ENCODE results near the gene RBMS3. TPM values are rescaled to one million over a fixed set of nuclear protein-coding genes. Genes with fewer than 3 reads are reported as not detected.

Gene RBMS3
- total and polyA plus RNA-seq, 2 experiments from 2014 or later = 3.2 to 7.4 TPM

- TF ChIP-seq, protein P1, sequence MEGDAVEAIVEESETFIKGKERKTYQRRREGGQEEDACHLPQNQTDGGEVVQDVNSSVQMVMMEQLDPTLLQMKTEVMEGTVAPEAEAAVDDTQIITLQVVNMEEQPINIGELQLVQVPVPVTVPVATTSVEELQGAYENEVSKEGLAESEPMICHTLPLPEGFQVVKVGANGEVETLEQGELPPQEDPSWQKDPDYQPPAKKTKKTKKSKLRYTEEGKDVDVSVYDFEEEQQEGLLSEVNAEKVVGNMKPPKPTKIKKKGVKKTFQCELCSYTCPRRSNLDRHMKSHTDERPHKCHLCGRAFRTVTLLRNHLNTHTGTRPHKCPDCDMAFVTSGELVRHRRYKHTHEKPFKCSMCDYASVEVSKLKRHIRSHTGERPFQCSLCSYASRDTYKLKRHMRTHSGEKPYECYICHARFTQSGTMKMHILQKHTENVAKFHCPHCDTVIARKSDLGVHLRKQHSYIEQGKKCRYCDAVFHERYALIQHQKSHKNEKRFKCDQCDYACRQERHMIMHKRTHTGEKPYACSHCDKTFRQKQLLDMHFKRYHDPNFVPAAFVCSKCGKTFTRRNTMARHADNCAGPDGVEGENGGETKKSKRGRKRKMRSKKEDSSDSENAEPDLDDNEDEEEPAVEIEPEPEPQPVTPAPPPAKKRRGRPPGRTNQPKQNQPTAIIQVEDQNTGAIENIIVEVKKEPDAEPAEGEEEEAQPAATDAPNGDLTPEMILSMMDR (conservative IDR thresholded peaks at IDR 0.05; ENCODE audit: low read depth in 2 of 2) = no peak
- no peak for TF ChIP-seq EZH2 (IDR thresholded peaks at IDR 0.05; ENCODE audit: low read depth, unreplicated experiment)
- no peak for TF ChIP-seq JUNB (IDR thresholded peaks at IDR 0.05; ENCODE audit: unreplicated experiment)
- no peak for TF ChIP-seq EZH2phosphoT487 (IDR thresholded peaks at IDR 0.05; ENCODE audit: unreplicated experiment)
- TF ChIP-seq REST (IDR thresholded peaks at IDR 0.05; ENCODE audit: unreplicated experiment) = no peak
- no peak for TF ChIP-seq STAT1 (IDR thresholded peaks at IDR 0.05; ENCODE audit: unreplicated experiment)
- TF ChIP-seq, protein P2, sequence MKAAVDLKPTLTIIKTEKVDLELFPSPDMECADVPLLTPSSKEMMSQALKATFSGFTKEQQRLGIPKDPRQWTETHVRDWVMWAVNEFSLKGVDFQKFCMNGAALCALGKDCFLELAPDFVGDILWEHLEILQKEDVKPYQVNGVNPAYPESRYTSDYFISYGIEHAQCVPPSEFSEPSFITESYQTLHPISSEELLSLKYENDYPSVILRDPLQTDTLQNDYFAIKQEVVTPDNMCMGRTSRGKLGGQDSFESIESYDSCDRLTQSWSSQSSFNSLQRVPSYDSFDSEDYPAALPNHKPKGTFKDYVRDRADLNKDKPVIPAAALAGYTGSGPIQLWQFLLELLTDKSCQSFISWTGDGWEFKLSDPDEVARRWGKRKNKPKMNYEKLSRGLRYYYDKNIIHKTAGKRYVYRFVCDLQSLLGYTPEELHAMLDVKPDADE (IDR thresholded peaks at IDR 0.05) = no peak
- no peak for TF ChIP-seq ZNF331 (CRISPR knock-in tag; IDR thresholded peaks at IDR 0.05; ENCODE audit: low read depth)
- TF ChIP-seq NANOG (IDR thresholded peaks at IDR 0.05; ENCODE audit: borderline replicate concordance) = no peak
These were observed 726.8 kb downstream of the RBMS3 start (continued) for GRCh38 chr3:30007668-30008067.

DNA sequence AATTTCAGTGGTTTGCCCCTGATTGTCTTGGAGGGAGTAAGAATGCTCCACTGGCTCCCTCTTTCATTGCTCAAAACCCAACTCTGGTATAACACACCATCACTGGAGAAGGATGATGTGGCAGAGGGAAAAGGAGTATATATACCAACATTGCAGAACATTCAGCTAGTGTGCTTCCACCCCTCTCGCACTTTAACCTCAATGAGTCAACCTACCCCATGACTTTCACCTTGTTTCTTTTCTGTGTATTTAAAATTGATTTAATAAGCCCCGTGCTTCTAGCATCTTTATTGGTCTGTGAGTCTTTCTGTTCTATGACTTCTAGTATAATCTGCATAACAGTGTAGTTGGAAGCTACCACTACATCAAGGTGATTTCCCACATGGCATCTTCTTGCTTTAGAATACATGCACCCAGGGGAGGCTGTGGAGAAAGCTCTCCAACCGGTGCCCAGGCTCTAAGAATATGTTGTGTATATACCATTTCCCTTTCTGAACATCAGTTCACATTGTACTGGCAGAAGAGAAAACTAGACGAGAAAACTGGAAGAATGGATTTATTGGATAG, 730.4 kb downstream of the RBMS3 start:
- Histone ChIP-seq H3K27me3 (ENCODE audit: insufficient read depth) (no peaks in the 10 kb centered on the region), H3K9me2 (ENCODE audit: insufficient read depth) (no peaks in the 10 kb centered on the region), H2AFZ (no peak overlapping the region), H3K36me3 (ENCODE audit: insufficient read depth) (no peaks in the 10 kb centered on the region), H4K20me1 (replicated peaks; ENCODE audit: insufficient read depth) (no peaks in the 10 kb centered on the region), H3K79me2 (replicated peaks; ENCODE audit: insufficient read depth) (no peaks in the 10 kb centered on the region), H3K4me1 (ENCODE audit: insufficient read depth) (peaks cover 7% of the 10 kb centered on the region), H3K4me3 (no peak overlapping the region), H3K27ac (ENCODE audit: low read depth) (no peak overlapping the region), H3K4me2 (no peak overlapping the region), H3F3A (replicated peaks; ENCODE audit: low read depth) (no peaks in the 10 kb centered on the region)
- H3K27ac Mint-ChIP-seq = no peak overlapping the region
- H3K9me3 Mint-ChIP-seq = no peaks in the 10 kb centered on the region
- peaks cover 7% of the 10 kb centered on the region for H3K4me1 Mint-ChIP-seq
- no peak for DNase-seq (ENCODE audit: low spot score)
- no peaks in the 10 kb centered on the region for H3K27me3 Mint-ChIP-seq (ENCODE audit: insufficient read depth, low read depth, poor library complexity)
- H3K4me3 Mint-ChIP-seq = no peak overlapping the region
- TF ChIP-seq EZH2 (IDR thresholded peaks at IDR 0.05; ENCODE audit: low read depth, unreplicated experiment) (no peak), ZNF331 (CRISPR knock-in tag; IDR thresholded peaks at IDR 0.05; ENCODE audit: low read depth) (no peak), ZNF114 (CRISPR knock-in tag; IDR thresholded peaks at IDR 0.05) (no peak), ZNF462 (CRISPR knock-in tag; IDR thresholded peaks at IDR 0.05) (no peak), NANOG (IDR thresholded peaks at IDR 0.05; ENCODE audit: borderline replicate concordance) (no peak)
- no peaks in the 10 kb centered on the region for H3K36me3 Mint-ChIP-seq (ENCODE audit: low read depth)
- no peak for ATAC-seq
